Adipocyte (in vitro differentiated cells): ENCODE measurements around the gene ANO2.
"Not testable (repeated sequence)": the region's sequence is repeated elsewhere in the genome, so short reads cannot be mapped to it uniquely, and the experiment has no call there.

Experiments used
- DNase-seq: peaks from one replicate; pipeline ENCODE4 v3.0.0-alpha.2; 2015; ENCODE audit warnings: low read depth
- H3K27me3 ChIP-seq: replicated peaks from 2 replicates; pipeline ENCODE4 v1.7.0; 2013; ENCODE audit warnings: mild to moderate bottlenecking, low read length, moderate library complexity; ENCODE audit not compliant: control insufficient read depth, insufficient read depth
- H3K36me3 ChIP-seq: 2 replicates; pipeline ENCODE4 v1.7.0; 2013; ENCODE audit warnings: low read length, mild to moderate bottlenecking, moderate library complexity; ENCODE audit not compliant: control insufficient read depth, insufficient read depth, severe bottlenecking
- H3K4me1 ChIP-seq: 2 replicates; pipeline ENCODE4 v1.7.0; 2013; ENCODE audit warnings: mild to moderate bottlenecking, low read length, moderate library complexity; ENCODE audit not compliant: control insufficient read depth, insufficient read depth
- H3K4me3 ChIP-seq: 2 replicates; pipeline ENCODE4 v1.7.0; 2013; ENCODE audit warnings: mild to moderate bottlenecking, low read length, moderate library complexity
- H3K9ac ChIP-seq: 2 replicates; pipeline ENCODE4 v1.7.0; 2013; ENCODE audit warnings: mild to moderate bottlenecking, low read length, moderate library complexity
- H3K9me3 ChIP-seq: 2 replicates; pipeline ENCODE4 v1.7.0; 2013; ENCODE audit warnings: mild to moderate bottlenecking, low read length, moderate library complexity; ENCODE audit not compliant: control insufficient read depth

ANO2 gene

DNA sequence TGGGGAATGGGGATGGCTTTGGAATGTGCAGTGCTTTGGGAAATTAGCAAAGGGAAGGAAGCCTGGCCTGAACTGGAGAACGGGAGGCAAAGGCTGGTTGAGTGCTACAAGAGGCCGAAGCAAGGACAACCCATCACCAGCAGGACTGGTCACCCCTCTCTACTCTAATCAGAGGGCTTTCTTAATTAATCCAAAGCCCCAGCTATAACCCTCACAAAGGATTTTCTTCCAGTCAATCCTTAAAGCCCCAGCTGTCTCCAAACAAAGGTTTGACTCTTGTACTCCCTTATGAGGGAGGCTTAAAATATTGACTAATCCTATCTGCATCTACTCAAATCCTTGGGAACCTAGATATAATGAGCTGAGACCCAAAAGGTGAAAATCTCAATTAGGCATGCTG lies 256.8 kb downstream of the ANO2 start:
- no peak overlapping the region for H3K4me3 ChIP-seq
- H3K4me1 ChIP-seq: no peaks in the 10 kb centered on the region
- no peak for DNase-seq
- peaks cover 33% of the 10 kb centered on the region for H3K27me3 ChIP-seq
- H3K9ac ChIP-seq: no peak overlapping the region
- no peaks in the 10 kb centered on the region for H3K9me3 ChIP-seq
- no peaks in the 10 kb centered on the region for H3K36me3 ChIP-seq

- H3K9ac ChIP-seq: no peak overlapping the region
- peaks cover 4% of the 10 kb centered on the region for H3K9me3 ChIP-seq
- no peak overlapping the region for H3K4me3 ChIP-seq
- no peak for DNase-seq
- no peaks in the 10 kb centered on the region for H3K36me3 ChIP-seq
- H3K27me3 ChIP-seq: peaks cover 43% of the 10 kb centered on the region
- H3K4me1 ChIP-seq: no peaks in the 10 kb centered on the region
Observed at GRCh38 chr12:5685935-5686334, 259.1 kb downstream of the ANO2 start.

DNA sequence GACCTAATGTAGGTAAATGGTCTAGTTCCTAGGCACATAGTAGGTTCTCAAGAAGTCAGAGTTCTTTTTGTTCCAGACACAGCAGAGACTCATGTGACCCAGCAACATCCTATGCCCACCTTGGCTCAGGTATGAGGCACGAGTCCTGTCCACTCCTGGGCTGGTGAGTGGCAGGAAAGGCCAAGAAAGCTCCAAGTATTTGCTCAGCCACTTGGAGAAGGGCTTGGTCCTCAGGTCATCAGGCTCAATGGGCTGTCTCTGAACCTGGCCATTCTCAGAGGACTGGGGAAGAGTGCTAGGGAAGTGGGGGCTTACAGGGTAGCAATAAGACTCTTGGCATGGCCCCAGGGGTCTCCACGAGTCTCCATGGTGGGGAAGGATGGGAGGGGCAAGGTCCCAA lies 260.1 kb downstream of the ANO2 start:
- no peaks in the 10 kb centered on the region for H3K36me3 ChIP-seq
- no peak for DNase-seq
- H3K9ac ChIP-seq: no peak overlapping the region
- peaks cover 48% of the 10 kb centered on the region for H3K27me3 ChIP-seq
- H3K4me1 ChIP-seq: no peaks in the 10 kb centered on the region
- H3K9me3 ChIP-seq: peaks cover 4% of the 10 kb centered on the region
- H3K4me3 ChIP-seq: no peak overlapping the region

- H3K9me3 ChIP-seq: peaks cover 4% of the 10 kb centered on the region
- H3K36me3 ChIP-seq: no peaks in the 10 kb centered on the region
- no peak overlapping the region for H3K9ac ChIP-seq
- no peak for DNase-seq
- no peak overlapping the region for H3K4me3 ChIP-seq
- peaks cover 42% of the 10 kb centered on the region for H3K27me3 ChIP-seq
- H3K4me1 ChIP-seq: no peaks in the 10 kb centered on the region
Observed at GRCh38 chr12:5682581-5682980, 262.5 kb downstream of the ANO2 start.

- Histone ChIP-seq H3K9ac (no peak overlapping the region), H3K4me3 (no peak overlapping the region), H3K4me1 (no peaks in the 10 kb centered on the region), H3K36me3 (no peaks in the 10 kb centered on the region), H3K9me3 (peaks cover 4% of the 10 kb centered on the region), H3K27me3 (peaks cover 52% of the 10 kb centered on the region)
- DNase-seq: no peak
Observed at GRCh38 chr12:5678176-5678575, 266.9 kb downstream of the ANO2 start.

DNA sequence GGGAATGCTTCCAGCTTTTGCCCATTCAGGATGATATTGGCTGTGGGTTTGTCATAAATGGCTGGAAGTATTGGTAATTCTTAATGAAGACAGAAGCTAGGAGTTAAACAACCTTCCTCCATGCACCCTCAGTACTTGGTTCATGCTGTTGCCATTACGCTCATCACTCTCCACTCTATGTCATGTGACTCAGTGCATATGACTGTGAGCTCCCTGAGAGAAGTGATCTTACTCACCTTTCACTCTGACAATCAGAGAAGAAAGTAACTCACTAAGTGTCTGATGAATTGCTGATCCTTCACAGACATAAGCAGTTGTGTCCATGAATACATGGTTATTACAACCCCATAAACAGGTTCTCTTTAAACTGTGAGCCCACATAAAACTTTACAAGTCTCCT lies 275.4 kb downstream of the ANO2 start:
- H3K4me3 ChIP-seq, H3K9me3 ChIP-seq, H3K36me3 ChIP-seq, DNase-seq, H3K27me3 ChIP-seq, H3K9ac ChIP-seq, H3K4me1 ChIP-seq: not testable (repeated sequence)

GRCh38 chr12:5665615-5666014 lies 279.4 kb downstream of the ANO2 start:
- Histone ChIP-seq H3K4me3 (no peak overlapping the region), H3K9me3 (no peaks in the 10 kb centered on the region), H3K9ac (no peak overlapping the region), H3K36me3 (no peaks in the 10 kb centered on the region), H3K27me3 (no peaks in the 10 kb centered on the region), H3K4me1 (no peaks in the 10 kb centered on the region)
- DNase-seq: peak; percentile 50

GRCh38 chr12:5661811-5662210 lies 283.2 kb downstream of the ANO2 start:
- Histone ChIP-seq H3K27me3 (no peaks in the 10 kb centered on the region), H3K4me3 (no peak overlapping the region), H3K36me3 (no peaks in the 10 kb centered on the region), H3K4me1 (no peaks in the 10 kb centered on the region), H3K9me3 (no peaks in the 10 kb centered on the region), H3K9ac (no peak overlapping the region)
- no peak for DNase-seq

DNA sequence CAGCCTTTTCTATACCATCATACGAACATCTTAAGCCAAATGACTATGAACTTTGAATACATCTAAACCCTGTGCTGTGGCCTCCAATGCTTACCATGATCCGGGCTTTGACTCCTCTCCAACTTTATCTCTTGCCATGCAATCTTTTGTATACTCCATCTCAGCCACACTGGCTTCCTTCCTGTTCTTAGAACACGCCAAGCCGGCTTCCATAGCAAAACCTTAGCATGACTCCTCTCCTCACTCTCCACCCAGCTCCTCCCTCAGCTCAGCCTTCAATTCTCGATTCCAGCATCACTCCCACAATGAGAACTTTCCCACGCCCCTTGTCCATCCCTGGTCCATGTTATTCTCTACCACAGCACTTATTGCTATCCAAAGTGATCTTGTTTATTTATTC lies 284.8 kb downstream of the ANO2 start:
- DNase-seq: no peak
- no peak overlapping the region for H3K9ac ChIP-seq
- no peaks in the 10 kb centered on the region for H3K9me3 ChIP-seq
- no peaks in the 10 kb centered on the region for H3K36me3 ChIP-seq
- H3K27me3 ChIP-seq: peaks cover 6% of the 10 kb centered on the region
- H3K4me1 ChIP-seq: no peaks in the 10 kb centered on the region
- H3K4me3 ChIP-seq: no peak overlapping the region

DNA sequence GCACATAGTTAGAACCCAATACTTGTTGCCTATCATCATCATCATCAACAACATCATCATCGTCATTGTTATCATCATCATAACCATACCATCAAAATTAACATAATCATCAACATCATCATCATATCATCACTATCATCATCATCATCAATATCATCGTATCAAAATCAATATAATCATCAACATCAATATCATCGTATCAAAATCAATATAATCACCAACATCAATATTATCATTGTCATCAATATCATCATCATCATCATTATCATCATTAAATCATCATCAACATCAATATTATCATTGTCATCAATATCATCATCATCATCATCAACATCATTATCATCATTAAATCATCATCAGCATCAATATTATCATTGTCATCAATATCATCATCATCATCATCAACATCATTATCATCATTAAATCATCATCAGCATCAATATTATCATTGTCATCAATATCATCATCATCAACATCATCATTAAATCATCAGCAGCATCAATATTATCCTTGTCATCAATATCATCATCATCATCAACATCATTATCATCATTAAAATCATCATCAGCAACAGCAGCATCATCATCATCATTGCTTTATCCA lies 286.6 kb downstream of the ANO2 start:
- H3K4me1 ChIP-seq, H3K9me3 ChIP-seq, DNase-seq: not testable (repeated sequence)

GRCh38 chr12:5656836-5657235 lies 288.2 kb downstream of the ANO2 start:
- Histone ChIP-seq H3K4me3 (no peak overlapping the region), H3K9me3 (no peaks in the 10 kb centered on the region), H3K27me3 (peaks cover 22% of the 10 kb centered on the region), H3K9ac (no peak overlapping the region), H3K36me3 (no peaks in the 10 kb centered on the region), H3K4me1 (no peaks in the 10 kb centered on the region)
- no peak for DNase-seq

More for the DNA sequence above, 286.6 kb downstream of the ANO2 start:
- not testable (repeated sequence) for H3K9ac ChIP-seq, H3K36me3 ChIP-seq, H3K4me3 ChIP-seq
- peaks cover 16% of the 10 kb centered on the region for H3K27me3 ChIP-seq

- no peaks in the 10 kb centered on the region for H3K36me3 ChIP-seq
- H3K9me3 ChIP-seq: no peaks in the 10 kb centered on the region
- peaks cover 22% of the 10 kb centered on the region for H3K27me3 ChIP-seq
- no peak overlapping the region for H3K4me3 ChIP-seq
- peaks cover 1% of the 10 kb centered on the region for H3K4me1 ChIP-seq
- DNase-seq: no peak
- H3K9ac ChIP-seq: no peak overlapping the region
Observed at GRCh38 chr12:5655120-5655519, 289.9 kb downstream of the ANO2 start.
